HG03066 (cell line): Measurements from ENCODE around the gene PHF2.

Experiments
- ATAC-seq: cut with Tn5 transposase; IDR thresholded peaks from one replicate; pipeline ENCODE4 v1.9.1; 2021; ENCODE audit warnings: low read depth; ENCODE audit not compliant: unreplicated experiment

PHF2 gene

GRCh38 chr9:93576258-93577077 lies at the start of gene PHF2:
Gene PHF2, plus strand, starts transcription at chr9:93576584. Its CDS starts 190 bp downstream, at chr9:93576774.
- ATAC-seq, result no peak

GRCh38 chr9:93531374-93531773 lies 45.0 kb upstream of the PHF2 start:
- no peak for ATAC-seq

- ATAC-seq, result no peak
These were observed 44.2 kb upstream of the PHF2 start for GRCh38 chr9:93532141-93532540.

- no peak for ATAC-seq
These were observed 42.5 kb upstream of the PHF2 start for GRCh38 chr9:93533863-93534262.

- no peak for ATAC-seq
These were observed 40.2 kb upstream of the PHF2 start for GRCh38 chr9:93536167-93536566.

GRCh38 chr9:93536874-93537273 lies 39.5 kb upstream of the PHF2 start:
- no peak for ATAC-seq

GRCh38 chr9:93540305-93540704 lies 36.1 kb upstream of the PHF2 start:
- no peak for ATAC-seq

GRCh38 chr9:93541005-93541404 lies 35.4 kb upstream of the PHF2 start:
- no peak for ATAC-seq

GRCh38 chr9:93541581-93542349 lies 34.6 kb upstream of the PHF2 start:
- ATAC-seq, result no peak

- ATAC-seq, result no peak
These were observed 33.3 kb upstream of the PHF2 start for GRCh38 chr9:93543117-93543516.

- no peak for ATAC-seq
These were observed 30.0 kb upstream of the PHF2 start for GRCh38 chr9:93546356-93546755.

- no peak for ATAC-seq
These were observed 26.8 kb upstream of the PHF2 start for GRCh38 chr9:93549611-93550010.

GRCh38 chr9:93552923-93553322 lies 23.5 kb upstream of the PHF2 start:
- ATAC-seq, result no peak

GRCh38 chr9:93555370-93555769 lies 21.0 kb upstream of the PHF2 start:
- ATAC-seq, result no peak

- ATAC-seq, result no peak
These were observed 18.8 kb upstream of the PHF2 start for GRCh38 chr9:93557366-93558137.

- ATAC-seq, result no peak
These were observed 17.9 kb upstream of the PHF2 start for GRCh38 chr9:93558503-93558902.

GRCh38 chr9:93560991-93561390 lies 15.4 kb upstream of the PHF2 start:
- ATAC-seq, result no peak

- ATAC-seq, result no peak
These were observed 14.2 kb upstream of the PHF2 start for GRCh38 chr9:93562157-93562556.

GRCh38 chr9:93565089-93565488 lies 11.3 kb upstream of the PHF2 start:
- ATAC-seq, result no peak

GRCh38 chr9:93566408-93567270 lies 9.7 kb upstream of the PHF2 start:
- peak; percentile 83 for ATAC-seq
